H54 (cell line): ENCODE measurements around the gene ZCCHC24.

ENCODE experiments used
- DNase-seq: peaks from one replicate; pipeline ENCODE4 v3.0.0; 2011; ENCODE audit warnings: low spot score, mixed read lengths; ENCODE audit not compliant: insufficient read length
- FAIRE-seq: peaks from 3 replicates; lab custom pipeline; 2011; peaks lifted over from hg19 to GRCh38; lab: Jason Lieb, UNC
- POLR2A ChIP-seq: IDR thresholded peaks from 2 replicates; pipeline ENCODE4 v1.6.1; 2011; ENCODE audit warnings: low read depth, mild to moderate bottlenecking, low read length

Gene ZCCHC24

GRCh38 chr10:79375321-79376077, 69.9 kb downstream of the ZCCHC24 start:
- no peak for TF ChIP-seq POLR2A

GRCh38 chr10:79374312-79375191, 70.9 kb downstream of the ZCCHC24 start:
- FAIRE-seq (no peak), DNase-seq (peak; percentile 92)
- TF ChIP-seq POLR2A = no peak

More at GRCh38 chr10:79375321-79376077, 69.9 kb downstream of the ZCCHC24 start:
- DNase-seq (peak; percentile 82), FAIRE-seq (no peak)

GRCh38 chr10:79372871-79373270, 72.6 kb downstream of the ZCCHC24 start:
- DNase-seq (no peak), FAIRE-seq (no peak)
- no peak for TF ChIP-seq POLR2A

GRCh38 chr10:79367426-79368189, 77.8 kb downstream of the ZCCHC24 start:
- DNase-seq (no peak), FAIRE-seq (no peak)
- no peak for TF ChIP-seq POLR2A

GRCh38 chr10:79361726-79362397, 83.6 kb downstream of the ZCCHC24 start:
- FAIRE-seq = no peak
- DNase-seq = no peak
- no peak for TF ChIP-seq POLR2A

GRCh38 chr10:79360499-79361342, 84.7 kb downstream of the ZCCHC24 start:
- FAIRE-seq = no peak
- no peak for TF ChIP-seq POLR2A
- DNase-seq = peak; percentile 12

GRCh38 chr10:79359816-79360498, 85.5 kb downstream of the ZCCHC24 start:
- FAIRE-seq (no peak), DNase-seq (no peak)
- TF ChIP-seq POLR2A = no peak

- DNase-seq (no peak), FAIRE-seq (no peak)
- TF ChIP-seq POLR2A = no peak
These were observed 86.6 kb downstream of the ZCCHC24 start for GRCh38 chr10:79358811-79359210.

- no peak for TF ChIP-seq POLR2A
- no peak for FAIRE-seq
These were observed 88.2 kb downstream of the ZCCHC24 start for GRCh38 chr10:79357180-79357579.

GRCh38 chr10:79356104-79356503, 89.3 kb downstream of the ZCCHC24 start:
- peak; percentile 27 for DNase-seq
- no peak for TF ChIP-seq POLR2A
- no peak for FAIRE-seq

More at GRCh38 chr10:79357180-79357579, 88.2 kb downstream of the ZCCHC24 start:
- DNase-seq = peak; percentile 7

- DNase-seq (peak; percentile 11), FAIRE-seq (no peak)
- TF ChIP-seq POLR2A = no peak
These were observed 89.9 kb downstream of the ZCCHC24 start for GRCh38 chr10:79355420-79356017.
